OCI-LY3 (cell line): ENCODE data around the gene CCM2.

Source experiments
- H2AFZ ChIP-seq: fragments of 200-600, 300-600 bp; shearing (Covaris generic); 2 replicates; pipeline ENCODE4 v1.6.0; 2014; ENCODE audit warnings: antibody characterized with exemption, low read depth, low read length
- H3K27ac ChIP-seq: fragments of 200-600, 300-600 bp; sonication (generic); 2 replicates; pipeline ENCODE4 v1.5.1; 2014; ENCODE audit warnings: mild to moderate bottlenecking, low read length, moderate library complexity, mixed read lengths
- H3K27me3 ChIP-seq: fragments of 200-600, 300-600 bp; sonication (generic); 2 replicates; pipeline ENCODE4 v1.6.1; 2014; ENCODE audit warnings: low read depth, low read length, mixed read lengths
- H3K36me3 ChIP-seq: fragments of 200-600, 300-600 bp; sonication (generic); replicated peaks from 2 replicates; pipeline ENCODE3; 2014; ENCODE audit warnings: low read depth, low read length, mixed read lengths
- H3K4me1 ChIP-seq: fragments of 300-600, 200-600 bp; sonication (generic); 2 replicates; pipeline ENCODE4 v1.6.1; 2014; ENCODE audit warnings: low read length, mixed read lengths
- H3K4me2 ChIP-seq: fragments of 200-600, 300-600 bp; sonication (generic); 2 replicates; pipeline ENCODE4 v1.6.1; 2014; ENCODE audit warnings: low read length, mixed read lengths
- H3K4me3 ChIP-seq: fragments of 300-600, 200-600 bp; sonication (generic); 2 replicates; pipeline ENCODE4 v1.5.1; 2014; ENCODE audit warnings: antibody characterized with exemption, mild to moderate bottlenecking, low read length, moderate library complexity
- H3K79me2 ChIP-seq: fragments of 300-600, 200-600 bp; shearing (Covaris generic); 2 replicates; pipeline ENCODE4 v1.6.1; 2014; ENCODE audit warnings: mild to moderate bottlenecking, low read length, mixed read lengths
- H3K9ac ChIP-seq: fragments of 300-600, 200-600 bp; shearing (Covaris generic); 2 replicates; pipeline ENCODE4 v1.6.0; 2014; ENCODE audit warnings: mild to moderate bottlenecking, low read length, moderate library complexity
- H3K9me3 ChIP-seq: fragments of 200-600, 300-600 bp; shearing (Covaris generic); 2 replicates; pipeline ENCODE4 v1.6.1; 2014; ENCODE audit warnings: low read length, mixed read lengths; ENCODE audit not compliant: insufficient read depth
- H4K20me1 ChIP-seq: fragments of 200-600, 300-600 bp; sonication (generic); 2 replicates; pipeline ENCODE4 v1.6.1; 2016; ENCODE audit warnings: low read length, mixed read lengths; ENCODE audit not compliant: insufficient read depth
- CTCF ChIP-seq: fragments of 200-600, 300-600 bp; sonication (generic); IDR thresholded peaks from 2 replicates; pipeline ENCODE4 v1.5.1; 2014; ENCODE audit warnings: antibody characterized with exemption, low read length, low read depth
- EZH2phosphoT487 ChIP-seq: fragments of 200-600 bp; shearing (Covaris generic); IDR thresholded peaks from 2 replicates; pipeline ENCODE4 v1.6.1; 2018; ENCODE audit warnings: antibody characterized with exemption, mixed run types, low read depth

Gene CCM2

DNA sequence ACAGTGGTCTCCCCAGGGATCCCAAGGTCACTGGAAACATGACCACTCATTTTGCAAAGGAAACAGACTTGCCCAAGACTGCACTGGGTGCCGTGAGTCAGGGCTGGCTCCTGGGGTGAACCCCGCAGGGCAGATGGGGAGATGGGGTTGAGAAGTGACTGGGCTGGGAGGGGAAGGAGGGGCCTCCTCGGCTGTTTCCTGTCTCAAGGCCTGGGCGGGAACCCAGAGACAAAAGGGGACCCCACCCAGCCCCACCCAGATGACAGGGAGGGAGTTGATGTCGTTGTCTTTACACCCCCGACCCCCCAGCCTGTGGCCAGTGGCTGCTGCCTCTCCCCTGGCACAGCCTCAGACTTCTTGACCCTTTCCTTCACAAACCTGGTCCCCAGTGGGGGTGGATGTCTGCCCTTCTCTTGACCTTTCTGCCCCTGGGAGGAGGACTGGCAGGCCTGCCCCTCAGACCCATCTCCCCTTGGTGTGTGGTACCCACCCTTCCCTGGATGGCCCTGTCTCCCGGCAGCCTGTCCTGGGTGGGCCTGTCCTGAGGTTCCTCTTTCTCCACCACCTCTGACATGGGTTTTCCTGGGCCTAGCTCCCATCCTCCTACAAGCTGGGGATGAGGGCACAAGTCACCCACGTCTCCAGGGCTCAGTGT is 22.6 kb upstream of the CCM2 start:
- Histone ChIP-seq H4K20me1 (no peaks in the 10 kb centered on the region), H3K4me2 (peak overlapping the region; percentile 83), H2AFZ (no peak overlapping the region), H3K9ac (peak overlapping the region; percentile 71; the same call in 1 of the 2 replicates), H3K27me3 (no peaks in the 10 kb centered on the region), H3K4me3 (peak overlapping the region; percentile 69), H3K4me1 (peaks cover 52% of the 10 kb centered on the region), H3K79me2 (no peaks in the 10 kb centered on the region), H3K27ac (peak overlapping the region; percentile 87), H3K9me3 (no peaks in the 10 kb centered on the region), H3K36me3 (peaks cover 40% of the 10 kb centered on the region)
- TF ChIP-seq CTCF, result no peak
- no peak for TF ChIP-seq EZH2phosphoT487

DNA sequence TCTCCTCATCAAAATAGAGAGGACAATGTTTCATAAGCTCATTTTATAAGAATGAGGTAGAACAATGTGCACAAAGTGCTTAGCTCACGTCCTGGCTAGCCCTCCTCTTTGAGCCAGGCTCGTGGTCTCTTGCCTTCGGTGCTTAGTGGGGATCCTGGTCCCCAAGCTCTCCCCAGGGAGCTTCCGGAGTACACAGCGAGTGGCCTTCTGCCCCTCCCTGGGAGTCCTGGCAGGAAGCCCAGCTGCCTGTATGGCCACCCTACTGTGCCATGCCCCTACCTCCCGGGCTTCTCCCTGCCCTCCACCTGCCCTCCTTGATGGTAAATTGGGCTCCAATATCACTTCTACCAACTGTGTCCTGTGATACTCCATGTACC is 22.1 kb upstream of the CCM2 start:
- Histone ChIP-seq H3K4me2 (peak overlapping the region; percentile 83), H3K4me3 (peak overlapping the region; percentile 69), H3K9ac (peak overlapping the region; percentile 71; the same call in 1 of the 2 replicates), H3K27me3 (no peaks in the 10 kb centered on the region), H3K4me1 (peaks cover 57% of the 10 kb centered on the region), H3K9me3 (no peaks in the 10 kb centered on the region), H3K27ac (peak overlapping the region; percentile 87), H4K20me1 (peaks cover under 1% of the 10 kb centered on the region; the same call in 1 of the 2 replicates), H3K36me3 (peaks cover 45% of the 10 kb centered on the region), H3K79me2 (no peaks in the 10 kb centered on the region; the same call in 1 of the 2 replicates), H2AFZ (no peak overlapping the region)
- no peak for TF ChIP-seq CTCF
- no peak for TF ChIP-seq EZH2phosphoT487

- Histone ChIP-seq H3K9ac (peak within 1 kb of the TSS; percentile 71), H3K79me2 (peaks cover 8% of the 10 kb centered on the region), H3K4me2 (peak within 1 kb of the TSS; percentile 83), H3K9me3 (no peaks in the 10 kb centered on the region), H4K20me1 (peaks cover 8% of the 10 kb centered on the region), H2AFZ (no peak within 1 kb of the TSS), H3K4me3 (peak within 1 kb of the TSS; percentile 69), H3K27me3 (no peaks in the 10 kb centered on the region), H3K27ac (peak within 1 kb of the TSS; percentile 87), H3K36me3 (peaks cover 53% of the 10 kb centered on the region), H3K4me1 (peaks cover 65% of the 10 kb centered on the region)
- TF ChIP-seq CTCF, result no peak
- no peak for TF ChIP-seq EZH2phosphoT487
Measured at GRCh38 chr7:44978511-44979366, 21.3 kb upstream of the CCM2 start, which contains the start of gene MYO1G. MYO1G (minus strand) TSS chr7:44979015; CDS start chr7:44978961, 54 bp downstream.
